Measurements from ENCODE around the gene CYFIP1.

The CYFIP1 gene

DNA sequence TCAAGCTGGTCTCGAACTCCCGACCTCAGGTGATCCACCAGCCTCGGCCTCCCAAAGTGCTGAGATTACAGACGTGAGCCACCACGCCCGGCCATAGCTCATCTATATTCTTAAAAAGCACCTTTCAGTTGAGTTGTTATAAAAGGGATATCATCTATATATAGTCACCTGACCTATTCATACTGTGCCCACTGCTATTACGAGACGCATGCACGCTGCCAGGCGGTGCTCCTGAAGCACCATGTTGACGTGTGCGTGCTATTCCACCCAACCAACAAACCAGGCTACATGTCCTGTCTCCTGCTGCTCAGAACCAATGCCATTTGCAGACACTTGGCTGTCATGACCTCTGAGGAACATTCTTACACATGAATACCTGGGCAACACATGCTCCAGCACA is 17.6 kb downstream of the CYFIP1 start:
- H3K79me2 ChIP-seq (ENCODE audit: control insufficient read depth, insufficient read depth, low read length, poor library complexity), result peaks cover 11% of the 10 kb centered on the region
- H3K4me3 ChIP-seq (ENCODE audit: low read depth, low read length), result no peak overlapping the region
- no peak overlapping the region for H3K18ac ChIP-seq (ENCODE audit: low read length)
- no peak overlapping the region for H2BK120ac ChIP-seq (ENCODE audit: insufficient read depth, low read length, poor library complexity)
- H2BK5ac ChIP-seq (ENCODE audit: low read depth, low read length, poor library complexity), result no peak overlapping the region
- H3K27ac ChIP-seq (ENCODE audit: low read depth, low read length), result no peak overlapping the region
- no peak overlapping the region for H2BK12ac ChIP-seq (ENCODE audit: low read length)
- no peak overlapping the region for H4K8ac ChIP-seq (ENCODE audit: low read depth, low read length)
- H3K4me1 ChIP-seq (ENCODE audit: control insufficient read depth in 1 of 2, insufficient read depth in 2 of 2, low read length in 2 of 2), result peaks cover 7 to 11% of the 10 kb centered on the region in 2 experiments
- H3K36me3 ChIP-seq (ENCODE audit: control insufficient read depth in 1 of 2, insufficient read depth in 2 of 2, low read length in 2 of 2), result peaks cover 0 to 3% of the 10 kb centered on the region in 2 experiments
- H2AFZ ChIP-seq (ENCODE audit: insufficient read depth, low read length, poor library complexity), result no peak overlapping the region
- no peak overlapping the region for H3K23ac ChIP-seq (ENCODE audit: low read length)
- H4K12ac ChIP-seq (ENCODE audit: low read depth, low read length), result no peak overlapping the region
- H3K4ac ChIP-seq (ENCODE audit: low read depth, low read length), result peak overlapping the region; percentile 12
- no peak overlapping the region for H3K4me2 ChIP-seq (ENCODE audit: low read length)
- no peaks in the 10 kb centered on the region for H3K27me3 ChIP-seq (ENCODE audit: insufficient read depth, low read length)
- H4K91ac ChIP-seq (ENCODE audit: low read depth, low read length), result no peak overlapping the region
- no peak overlapping the region for H3K9ac ChIP-seq (ENCODE audit: low read length)
- H3K9me3 ChIP-seq (ENCODE audit: insufficient read depth, low read depth, low read length), result no peaks in the 10 kb centered on the region
- no peak overlapping the region for H3K14ac ChIP-seq (ENCODE audit: low read length)
- WGBS (ENCODE audit: extremely low coverage, insufficient coverage, insufficient read length), result no CpG with 5 or more reads among the region's 12 CpGs
- no peak overlapping the region for H2AK5ac ChIP-seq (ENCODE audit: low read length)
- H3K79me1 ChIP-seq (ENCODE audit: low read length), result no peaks in the 10 kb centered on the region
- no peak for DNase-seq

DNA sequence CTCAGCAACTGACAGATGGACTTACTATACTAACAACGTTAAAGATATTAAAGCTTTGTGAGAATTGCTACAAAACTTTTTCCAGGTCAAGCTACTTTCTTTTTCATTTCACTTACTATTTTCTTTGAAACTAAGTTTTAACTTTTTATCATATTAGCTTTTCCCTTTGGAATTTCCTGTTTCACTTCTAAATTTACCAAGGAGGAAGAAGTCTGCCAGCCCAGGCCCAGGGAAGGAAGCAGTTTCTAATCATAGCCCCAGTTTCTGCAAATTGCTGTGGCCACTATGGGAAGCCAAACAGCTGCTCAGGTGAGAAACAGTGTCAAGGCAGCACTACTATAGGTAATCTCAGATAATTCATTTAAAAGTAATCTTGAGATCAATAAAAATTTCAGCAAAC is 18.4 kb downstream of the CYFIP1 start:
- Histone ChIP-seq H2BK12ac (ENCODE audit: low read length) (no peak overlapping the region), H2AFZ (ENCODE audit: insufficient read depth, low read length, poor library complexity) (no peak overlapping the region), H2BK120ac (ENCODE audit: insufficient read depth, low read length, poor library complexity) (no peak overlapping the region), H3K27me3 (ENCODE audit: insufficient read depth, low read length) (no peaks in the 10 kb centered on the region), H3K27ac (ENCODE audit: low read depth, low read length) (no peak overlapping the region), H4K12ac (ENCODE audit: low read depth, low read length) (no peak overlapping the region), H3K23ac (ENCODE audit: low read length) (no peak overlapping the region), H2AK5ac (ENCODE audit: low read length) (no peak overlapping the region), H3K18ac (ENCODE audit: low read length) (no peak overlapping the region), H3K79me1 (ENCODE audit: low read length) (no peaks in the 10 kb centered on the region), H3K9ac (ENCODE audit: low read length) (no peak overlapping the region), H3K4me3 (ENCODE audit: low read depth, low read length) (no peak overlapping the region), H4K91ac (ENCODE audit: low read depth, low read length) (no peak overlapping the region), H2BK5ac (ENCODE audit: low read depth, low read length, poor library complexity) (no peak overlapping the region), H3K4me2 (ENCODE audit: low read length) (no peak overlapping the region), H3K79me2 (ENCODE audit: control insufficient read depth, insufficient read depth, low read length, poor library complexity) (peaks cover 11% of the 10 kb centered on the region), H3K9me3 (ENCODE audit: insufficient read depth, low read depth, low read length) (no peaks in the 10 kb centered on the region), H3K4ac (ENCODE audit: low read depth, low read length) (no peak overlapping the region), H3K14ac (ENCODE audit: low read length) (no peak overlapping the region), H3K4me1 (ENCODE audit: control insufficient read depth in 1 of 2, insufficient read depth in 2 of 2, low read length in 2 of 2) (peaks cover 7 to 11% of the 10 kb centered on the region in 2 experiments), H4K8ac (ENCODE audit: low read depth, low read length) (no peak overlapping the region), H3K36me3 (ENCODE audit: control insufficient read depth in 1 of 2, insufficient read depth in 2 of 2, low read length in 2 of 2) (peaks cover 0 to 3% of the 10 kb centered on the region in 2 experiments)
- WGBS (ENCODE audit: extremely low coverage, insufficient coverage, insufficient read length), result no CpG with 5 or more reads among the region's 1 CpG
- no peak for DNase-seq

DNA sequence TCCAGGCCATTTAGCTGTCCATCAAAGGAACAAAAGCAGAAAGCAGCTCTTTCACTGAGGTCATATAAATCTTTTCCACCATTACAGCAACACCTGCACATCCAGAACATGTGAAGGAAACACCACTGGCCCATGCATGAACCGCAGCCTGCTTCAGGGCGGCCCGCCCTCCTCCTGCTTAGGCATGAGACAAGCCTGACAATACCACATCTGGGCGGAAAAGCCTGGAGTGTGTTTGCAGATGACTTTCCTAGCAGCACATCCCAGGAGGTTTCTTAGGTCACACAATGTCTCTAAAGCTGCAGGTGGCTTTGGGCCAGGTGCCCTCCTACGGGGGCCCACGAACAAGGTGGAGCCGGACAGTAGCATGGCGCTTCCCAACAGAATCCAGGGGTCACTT is 19.6 kb downstream of the CYFIP1 start:
- Histone ChIP-seq H3K9me3 (ENCODE audit: insufficient read depth, low read depth, low read length) (no peaks in the 10 kb centered on the region), H3K4me1 (ENCODE audit: control insufficient read depth in 1 of 2, insufficient read depth in 2 of 2, low read length in 2 of 2) (peaks cover 7 to 11% of the 10 kb centered on the region in 2 experiments), H3K9ac (ENCODE audit: low read length) (no peak overlapping the region), H3K27me3 (ENCODE audit: insufficient read depth, low read length) (no peaks in the 10 kb centered on the region), H3K18ac (ENCODE audit: low read length) (no peak overlapping the region), H4K12ac (ENCODE audit: low read depth, low read length) (no peak overlapping the region), H2BK12ac (ENCODE audit: low read length) (no peak overlapping the region), H3K27ac (ENCODE audit: low read depth, low read length) (no peak overlapping the region), H2BK5ac (ENCODE audit: low read depth, low read length, poor library complexity) (no peak overlapping the region), H3K79me1 (ENCODE audit: low read length) (no peaks in the 10 kb centered on the region), H2BK120ac (ENCODE audit: insufficient read depth, low read length, poor library complexity) (no peak overlapping the region), H3K4me3 (ENCODE audit: low read depth, low read length) (no peak overlapping the region), H3K14ac (ENCODE audit: low read length) (no peak overlapping the region), H4K91ac (ENCODE audit: low read depth, low read length) (no peak overlapping the region), H2AFZ (ENCODE audit: insufficient read depth, low read length, poor library complexity) (no peak overlapping the region), H3K36me3 (ENCODE audit: control insufficient read depth in 1 of 2, insufficient read depth in 2 of 2, low read length in 2 of 2) (no peaks in the 10 kb centered on the region), H3K79me2 (ENCODE audit: control insufficient read depth, insufficient read depth, low read length, poor library complexity) (peaks cover 12% of the 10 kb centered on the region), H3K4ac (ENCODE audit: low read depth, low read length) (peak overlapping the region; percentile 16), H2AK5ac (ENCODE audit: low read length) (no peak overlapping the region), H3K4me2 (ENCODE audit: low read length) (no peak overlapping the region), H3K23ac (ENCODE audit: low read length) (no peak overlapping the region), H4K8ac (ENCODE audit: low read depth, low read length) (no peak overlapping the region)
- DNase-seq, result no peak
- WGBS (ENCODE audit: extremely low coverage, insufficient coverage, insufficient read length), result no CpG with 5 or more reads among the region's 8 CpGs

DNA sequence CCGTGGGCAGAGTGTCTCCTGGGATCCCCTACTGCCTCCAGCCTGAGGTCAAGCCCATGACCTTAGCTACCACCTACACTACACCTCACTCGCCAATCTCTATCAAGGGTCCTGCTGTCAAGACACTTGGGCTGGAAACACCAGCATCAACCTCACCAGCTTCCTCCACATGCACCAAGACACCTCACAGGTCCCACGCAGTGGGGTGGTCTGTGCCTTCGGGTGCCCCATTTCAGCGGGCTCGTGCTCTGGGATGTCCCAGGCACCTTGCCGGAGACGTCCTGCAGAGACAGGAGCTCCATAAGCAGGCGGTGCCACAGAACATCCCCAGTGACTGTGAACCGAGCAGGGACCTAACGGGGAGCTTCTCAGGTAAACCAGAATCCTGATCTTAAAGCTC is 20.0 kb downstream of the CYFIP1 start:
- H3K36me3 ChIP-seq (ENCODE audit: control insufficient read depth in 1 of 2, insufficient read depth in 2 of 2, low read length in 2 of 2), result no peaks in the 10 kb centered on the region
- H3K4ac ChIP-seq (ENCODE audit: low read depth, low read length), result peak overlapping the region; percentile 30
- no CpG with 5 or more reads among the region's 11 CpGs for WGBS (ENCODE audit: extremely low coverage, insufficient coverage, insufficient read length)
- DNase-seq, result no peak
- H3K9ac ChIP-seq (ENCODE audit: low read length), result no peak overlapping the region
- no peak overlapping the region for H2BK120ac ChIP-seq (ENCODE audit: insufficient read depth, low read length, poor library complexity)
- H2AFZ ChIP-seq (ENCODE audit: insufficient read depth, low read length, poor library complexity), result no peak overlapping the region
- H3K4me1 ChIP-seq (ENCODE audit: control insufficient read depth in 1 of 2, insufficient read depth in 2 of 2, low read length in 2 of 2), result peaks cover 7 to 11% of the 10 kb centered on the region in 2 experiments
- no peak overlapping the region for H2AK5ac ChIP-seq (ENCODE audit: low read length)
- H3K27me3 ChIP-seq (ENCODE audit: insufficient read depth, low read length), result no peaks in the 10 kb centered on the region
- H3K18ac ChIP-seq (ENCODE audit: low read length), result no peak overlapping the region
- no peaks in the 10 kb centered on the region for H3K9me3 ChIP-seq (ENCODE audit: insufficient read depth, low read depth, low read length)
- H3K4me3 ChIP-seq (ENCODE audit: low read depth, low read length), result peak overlapping the region; percentile 18
- no peak overlapping the region for H2BK5ac ChIP-seq (ENCODE audit: low read depth, low read length, poor library complexity)
- no peak overlapping the region for H3K27ac ChIP-seq (ENCODE audit: low read depth, low read length)
- H4K8ac ChIP-seq (ENCODE audit: low read depth, low read length), result no peak overlapping the region
- no peak overlapping the region for H4K91ac ChIP-seq (ENCODE audit: low read depth, low read length)
- no peaks in the 10 kb centered on the region for H3K79me1 ChIP-seq (ENCODE audit: low read length)
- no peak overlapping the region for H4K12ac ChIP-seq (ENCODE audit: low read depth, low read length)
- no peak overlapping the region for H3K14ac ChIP-seq (ENCODE audit: low read length)
- H2BK12ac ChIP-seq (ENCODE audit: low read length), result no peak overlapping the region
- no peak overlapping the region for H3K23ac ChIP-seq (ENCODE audit: low read length)
- H3K4me2 ChIP-seq (ENCODE audit: low read length), result no peak overlapping the region
- H3K79me2 ChIP-seq (ENCODE audit: control insufficient read depth, insufficient read depth, low read length, poor library complexity), result peaks cover 17% of the 10 kb centered on the region
